K562 (cell line): ENCODE measurements around the gene ARSK. TPM values are rescaled to one million over a fixed set of nuclear protein-coding genes. Genes with fewer than 3 reads are reported as not detected.

Source experiments
- CHD2 ChIP-seq: IDR thresholded peaks from 2 replicates; pipeline ENCODE4 v1.6.1; 2011; ENCODE audit warnings: low read depth, low read length
- CSDE1 ChIP-seq, 2 experiments: fragments of 450-650 bp; IDR thresholded peaks; 2 replicates each; pipeline ENCODE4 v1.6.1; 2016; ENCODE audit warnings: mild to moderate bottlenecking in 1 of 2
- E2F3 ChIP-seq: fragments of 250-450 bp; sonication (Bioruptor Pico); IDR thresholded peaks from 2 replicates; pipeline ENCODE4 v1.4.0; 2020; ENCODE audit warnings: mild to moderate bottlenecking
- HNRNPL ChIP-seq: fragments of 200-400 bp; formaldehyde crosslinking; IDR thresholded peaks from 2 replicates; pipeline ENCODE4 v1.6.1; 2017; ENCODE audit warnings: low read depth, mild to moderate bottlenecking, low read length
- MYBL2 ChIP-seq, 2 experiments: fragments of 450-650 bp in 1 of 2; sonication (generic) in 1 of 2; formaldehyde crosslinking in 1 of 2; IDR thresholded peaks; 2 replicates each; pipeline versions ENCODE4 v1.6.1 to v1.8.1; 2017 to 2022; ENCODE audit warnings: borderline replicate concordance in 1 of 2, inconsistent platforms in 1 of 2, low read depth in 1 of 2, mild to moderate bottlenecking in 1 of 2, missing genetic modification reagents in 1 of 2, moderate library complexity in 1 of 2
- NR2C2 ChIP-seq, 2 experiments: fragments of 200-800 bp in 1 of 2; sonication (Bioruptor generic) in 1 of 2; sonication (generic) in 1 of 2; formaldehyde crosslinking in 1 of 2; IDR thresholded peaks; 2 replicates each; pipeline versions ENCODE4 v1.6.1 to v1.8.0; 2016 to 2022; ENCODE audit warnings: mild to moderate bottlenecking in 1 of 2, missing compliant biosample characterization in 1 of 2, missing genetic modification characterization in 1 of 2, missing genetic modification reagents in 1 of 2
- PCBP1 ChIP-seq: fragments of 200-400 bp; formaldehyde crosslinking; IDR thresholded peaks from 2 replicates; pipeline ENCODE4 v1.6.1; 2018; ENCODE audit warnings: mild to moderate bottlenecking, low read depth, low read length; ENCODE audit not compliant: poor library complexity, severe bottlenecking
- RBM39 ChIP-seq: fragments of 200-400 bp; formaldehyde crosslinking; optimal IDR thresholded peaks from 2 replicates; pipeline ENCODE3; 2018; ENCODE audit warnings: low read depth, low read length
- TRIM24 ChIP-seq, 2 experiments: fragments of 450-650 bp; IDR thresholded peaks; 2 replicates each; pipeline ENCODE4 v1.6.1; 2016
- ZNF121 ChIP-seq: sonication (generic); formaldehyde crosslinking; conservative IDR thresholded peaks from 2 replicates; pipeline ENCODE4 v1.8.0; 2022; ENCODE audit warnings: missing genetic modification reagents
- ZNF175 ChIP-seq: fragments of 200-800 bp; sonication (Bioruptor generic); IDR thresholded peaks from 2 replicates; pipeline ENCODE4 v1.6.1; 2016; ENCODE audit warnings: low read depth, mild to moderate bottlenecking, missing genetic modification characterization, missing compliant biosample characterization
- ZNF384 ChIP-seq: IDR thresholded peaks from 2 replicates; pipeline ENCODE4 v1.6.1; 2012; ENCODE audit warnings: low read depth, low read length, improper control_type of control experiment
- ZNF717 ChIP-seq: fragments of 250-450 bp; sonication (Bioruptor Pico); IDR thresholded peaks from 2 replicates; pipeline ENCODE4 v1.5.0; 2021
- polyA plus RNA-seq, 8 experiments: library from polyadenylated mRNA; depleted of rRNA in 4 of 8; stranded (reverse) in 5 of 8; unstranded in 3 of 8; fragments of >200 nt; fragmentation: Nextera tagmentation in 2 of 8; fragmentation: Illumina TruSeq in 1 of 8; extraction: Ambion mirVana in 2 of 8; extraction: Trizol in 1 of 8; gene quantifications; 2 replicates each; pipeline versions ENCODE4 v1.2.1 to v1.2.3, GENCODE V29; 2011 to 2014; ENCODE audit warnings: inconsistent platforms in 1 of 8, missing spikeins in 1 of 8
- total RNA-seq, 7 experiments: library from RNA; depleted of rRNA in 6 of 7; stranded (reverse); fragments of >200 nt in 6 of 7; fragmentation: Illumina TruSeq in 2 of 7; extraction: Trizol in 2 of 7; gene quantifications; 2 replicates each; pipeline versions ENCODE4 v1.2.1 to v1.2.3, GENCODE V29; 2011 to 2021; ENCODE audit warnings: low replicate concordance in 1 of 7
- TF ChIP-seq, protein P1 (sequence below): fragments of 250-450 bp; sonication (Bioruptor Pico); IDR thresholded peaks from 2 replicates; pipeline ENCODE4 v1.8.0; 2021; ENCODE audit warnings: borderline replicate concordance, mild to moderate bottlenecking, moderate library complexity; ENCODE audit not compliant: poor library complexity, severe bottlenecking
- TF ChIP-seq, protein P2 (sequence below): sonication (generic); formaldehyde crosslinking; IDR thresholded peaks from 2 replicates; pipeline ENCODE4 v1.8.1; 2022; ENCODE audit warnings: missing genetic modification reagents
- TF ChIP-seq, protein P3 (sequence below): sonication (generic); formaldehyde crosslinking; IDR thresholded peaks from 2 replicates; pipeline ENCODE4 v1.8.0; 2022; ENCODE audit warnings: mild to moderate bottlenecking, missing genetic modification reagents
- TF ChIP-seq, protein P4 (sequence below): fragments of 450-650 bp; IDR thresholded peaks from 2 replicates; pipeline ENCODE4 v1.6.1; 2016; ENCODE audit warnings: borderline replicate concordance

Gene ARSK
- total and polyA plus RNA-seq, 9 of the 15 experiments (the other 6 are each of a cell fraction or from before 2014, with no cell fraction given): 2.7 to 9.4 (median 7.1) TPM

DNA sequence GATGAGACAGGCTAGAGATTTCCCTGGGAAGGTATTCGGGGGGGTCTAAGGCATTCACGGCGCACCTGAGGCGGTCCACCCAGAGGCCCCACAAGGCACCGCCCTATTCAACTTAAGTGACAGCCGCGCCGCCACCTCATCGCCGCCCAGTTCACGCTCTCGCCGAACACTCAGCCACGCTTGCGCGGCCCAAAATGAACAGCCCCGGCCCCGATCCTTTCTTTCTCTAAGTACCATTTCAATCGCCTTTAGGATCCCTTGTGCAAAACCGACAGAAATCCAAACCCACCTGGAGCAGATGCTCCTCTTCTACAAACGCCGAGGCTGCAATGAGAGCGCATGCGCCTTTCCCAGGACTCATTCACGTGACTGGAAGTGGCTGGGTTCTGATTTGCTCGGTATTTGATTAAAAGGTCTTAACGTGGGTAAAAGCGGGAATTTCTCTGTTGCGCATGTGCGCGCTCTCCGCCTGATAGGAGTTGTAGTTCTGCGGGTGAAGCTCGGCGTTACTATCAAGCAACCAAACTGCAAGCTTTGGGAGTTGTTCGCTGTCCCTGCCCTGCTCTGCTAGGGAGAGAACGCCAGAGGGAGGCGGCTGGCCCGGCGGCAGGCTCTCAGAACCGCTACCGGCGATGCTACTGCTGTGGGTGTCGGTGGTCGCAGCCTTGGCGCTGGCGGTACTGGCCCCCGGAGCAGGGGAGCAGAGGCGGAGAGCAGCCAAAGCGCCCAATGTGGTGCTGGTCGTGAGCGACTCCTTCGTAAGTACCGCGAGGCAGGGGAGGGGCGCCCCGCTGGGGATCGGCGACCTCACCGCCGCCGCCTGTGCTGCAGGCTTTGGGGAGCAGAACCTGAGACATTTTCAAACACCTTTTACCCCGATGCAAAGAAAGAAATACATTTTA is at the start of gene ARSK, which contains the start of gene SKIC3 (continued):
- TF ChIP-seq, protein P1, sequence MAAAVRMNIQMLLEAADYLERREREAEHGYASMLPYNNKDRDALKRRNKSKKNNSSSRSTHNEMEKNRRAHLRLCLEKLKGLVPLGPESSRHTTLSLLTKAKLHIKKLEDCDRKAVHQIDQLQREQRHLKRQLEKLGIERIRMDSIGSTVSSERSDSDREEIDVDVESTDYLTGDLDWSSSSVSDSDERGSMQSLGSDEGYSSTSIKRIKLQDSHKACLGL: no peak
- TF ChIP-seq HNRNPL (no peak), NR2C2 (CRISPR knock-in tag; IDR thresholded peaks at IDR 0.05) (0 out of 2 replicates have a peak, but pooled peaks have one; percentile 64), NR2C2 (tag; IDR thresholded peaks at IDR 0.05) (peak; percentile 46; the same call in 1 of the 2 replicates), CHD2 (peak; percentile 78), PCBP1 (no peak), ZNF717 (CRISPR knock-in tag) (no peak), E2F3 (CRISPR knock-in tag) (0 out of 2 replicates have a peak, but pooled peaks have one; percentile 55), ZNF175 (CRISPR knock-in tag) (no peak), CSDE1 (IDR thresholded peaks at IDR 0.05) (no peak), MYBL2 (IDR thresholded peaks at IDR 0.05; ENCODE audit: low read depth) (no peak), MYBL2 (CRISPR knock-in tag; IDR thresholded peaks at IDR 0.05; ENCODE audit: borderline replicate concordance) (no peak), ZNF384 (no peak), TRIM24 (IDR thresholded peaks at IDR 0.05) (no peak; a peak in 1 of 4 replicates), ZNF121 (CRISPR knock-in tag) (no peak), RBM39 (no peak)
- TF ChIP-seq, protein P2, sequence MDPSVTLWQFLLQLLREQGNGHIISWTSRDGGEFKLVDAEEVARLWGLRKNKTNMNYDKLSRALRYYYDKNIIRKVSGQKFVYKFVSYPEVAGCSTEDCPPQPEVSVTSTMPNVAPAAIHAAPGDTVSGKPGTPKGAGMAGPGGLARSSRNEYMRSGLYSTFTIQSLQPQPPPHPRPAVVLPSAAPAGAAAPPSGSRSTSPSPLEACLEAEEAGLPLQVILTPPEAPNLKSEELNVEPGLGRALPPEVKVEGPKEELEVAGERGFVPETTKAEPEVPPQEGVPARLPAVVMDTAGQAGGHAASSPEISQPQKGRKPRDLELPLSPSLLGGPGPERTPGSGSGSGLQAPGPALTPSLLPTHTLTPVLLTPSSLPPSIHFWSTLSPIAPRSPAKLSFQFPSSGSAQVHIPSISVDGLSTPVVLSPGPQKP (CRISPR knock-in tag): no peak
- TF ChIP-seq, protein P3, sequence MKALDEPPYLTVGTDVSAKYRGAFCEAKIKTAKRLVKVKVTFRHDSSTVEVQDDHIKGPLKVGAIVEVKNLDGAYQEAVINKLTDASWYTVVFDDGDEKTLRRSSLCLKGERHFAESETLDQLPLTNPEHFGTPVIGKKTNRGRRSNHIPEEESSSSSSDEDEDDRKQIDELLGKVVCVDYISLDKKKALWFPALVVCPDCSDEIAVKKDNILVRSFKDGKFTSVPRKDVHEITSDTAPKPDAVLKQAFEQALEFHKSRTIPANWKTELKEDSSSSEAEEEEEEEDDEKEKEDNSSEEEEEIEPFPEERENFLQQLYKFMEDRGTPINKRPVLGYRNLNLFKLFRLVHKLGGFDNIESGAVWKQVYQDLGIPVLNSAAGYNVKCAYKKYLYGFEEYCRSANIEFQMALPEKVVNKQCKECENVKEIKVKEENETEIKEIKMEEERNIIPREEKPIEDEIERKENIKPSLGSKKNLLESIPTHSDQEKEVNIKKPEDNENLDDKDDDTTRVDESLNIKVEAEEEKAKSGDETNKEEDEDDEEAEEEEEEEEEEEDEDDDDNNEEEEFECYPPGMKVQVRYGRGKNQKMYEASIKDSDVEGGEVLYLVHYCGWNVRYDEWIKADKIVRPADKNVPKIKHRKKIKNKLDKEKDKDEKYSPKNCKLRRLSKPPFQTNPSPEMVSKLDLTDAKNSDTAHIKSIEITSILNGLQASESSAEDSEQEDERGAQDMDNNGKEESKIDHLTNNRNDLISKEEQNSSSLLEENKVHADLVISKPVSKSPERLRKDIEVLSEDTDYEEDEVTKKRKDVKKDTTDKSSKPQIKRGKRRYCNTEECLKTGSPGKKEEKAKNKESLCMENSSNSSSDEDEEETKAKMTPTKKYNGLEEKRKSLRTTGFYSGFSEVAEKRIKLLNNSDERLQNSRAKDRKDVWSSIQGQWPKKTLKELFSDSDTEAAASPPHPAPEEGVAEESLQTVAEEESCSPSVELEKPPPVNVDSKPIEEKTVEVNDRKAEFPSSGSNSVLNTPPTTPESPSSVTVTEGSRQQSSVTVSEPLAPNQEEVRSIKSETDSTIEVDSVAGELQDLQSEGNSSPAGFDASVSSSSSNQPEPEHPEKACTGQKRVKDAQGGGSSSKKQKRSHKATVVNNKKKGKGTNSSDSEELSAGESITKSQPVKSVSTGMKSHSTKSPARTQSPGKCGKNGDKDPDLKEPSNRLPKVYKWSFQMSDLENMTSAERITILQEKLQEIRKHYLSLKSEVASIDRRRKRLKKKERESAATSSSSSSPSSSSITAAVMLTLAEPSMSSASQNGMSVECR (CRISPR knock-in tag): peak; percentile 62; the same call in 1 of the 2 replicates
- TF ChIP-seq, protein P4, sequence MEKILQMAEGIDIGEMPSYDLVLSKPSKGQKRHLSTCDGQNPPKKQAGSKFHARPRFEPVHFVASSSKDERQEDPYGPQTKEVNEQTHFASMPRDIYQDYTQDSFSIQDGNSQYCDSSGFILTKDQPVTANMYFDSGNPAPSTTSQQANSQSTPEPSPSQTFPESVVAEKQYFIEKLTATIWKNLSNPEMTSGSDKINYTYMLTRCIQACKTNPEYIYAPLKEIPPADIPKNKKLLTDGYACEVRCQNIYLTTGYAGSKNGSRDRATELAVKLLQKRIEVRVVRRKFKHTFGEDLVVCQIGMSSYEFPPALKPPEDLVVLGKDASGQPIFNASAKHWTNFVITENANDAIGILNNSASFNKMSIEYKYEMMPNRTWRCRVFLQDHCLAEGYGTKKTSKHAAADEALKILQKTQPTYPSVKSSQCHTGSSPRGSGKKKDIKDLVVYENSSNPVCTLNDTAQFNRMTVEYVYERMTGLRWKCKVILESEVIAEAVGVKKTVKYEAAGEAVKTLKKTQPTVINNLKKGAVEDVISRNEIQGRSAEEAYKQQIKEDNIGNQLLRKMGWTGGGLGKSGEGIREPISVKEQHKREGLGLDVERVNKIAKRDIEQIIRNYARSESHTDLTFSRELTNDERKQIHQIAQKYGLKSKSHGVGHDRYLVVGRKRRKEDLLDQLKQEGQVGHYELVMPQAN: peak; percentile 62; the same call in 1 of the 2 replicates
